AG10803 (cell line): ENCODE data around the gene TTC7B.

Source experiments
- DNase-seq: peaks from one replicate; pipeline ENCODE4 v3.0.0; 2010; ENCODE audit warnings: low read depth
- H3K4me3 ChIP-seq: 2 replicates; pipeline ENCODE4 v1.5.1; 2011; ENCODE audit warnings: mild to moderate bottlenecking, low read length, control low read depth
- CTCF ChIP-seq: conservative IDR thresholded peaks from 2 replicates; pipeline ENCODE4 v1.5.1; 2011; ENCODE audit warnings: mild to moderate bottlenecking, low read length, control low read depth, inconsistent platforms

The TTC7B gene

GRCh38 chr14:90758959-90759358, 57.3 kb downstream of the TTC7B start:
- no peak for TF ChIP-seq CTCF
- DNase-seq: peak; percentile 76
- H3K4me3 ChIP-seq: peak overlapping the region; percentile 76

- peak overlapping the region; percentile 76 for H3K4me3 ChIP-seq
- TF ChIP-seq CTCF: peak; percentile 71
- DNase-seq: peak; percentile 84
Measured at GRCh38 chr14:90758028-90758889, 58.0 kb downstream of the TTC7B start.

GRCh38 chr14:90757452-90757851, 58.8 kb downstream of the TTC7B start:
- DNase-seq: no peak
- TF ChIP-seq CTCF: no peak
- H3K4me3 ChIP-seq: no peak overlapping the region

GRCh38 chr14:90756755-90757345, 59.4 kb downstream of the TTC7B start:
- no peak overlapping the region for H3K4me3 ChIP-seq
- no peak for TF ChIP-seq CTCF
- DNase-seq: no peak

- no peak for DNase-seq
- TF ChIP-seq CTCF: no peak
- H3K4me3 ChIP-seq: no peak overlapping the region
Measured at GRCh38 chr14:90755661-90756304, 60.4 kb downstream of the TTC7B start.

- H3K4me3 ChIP-seq: no peak overlapping the region
- TF ChIP-seq CTCF: no peak
- no peak for DNase-seq
Measured at GRCh38 chr14:90753456-90754005, 62.7 kb downstream of the TTC7B start.
